Erythroblast (primary cell): Measurements from ENCODE around the gene AUTS2.

Experiments used
- GATA1 ChIP-seq: IDR thresholded peaks from 2 replicates; pipeline ENCODE4 v1.6.1; 2011; ENCODE audit warnings: low read depth, mild to moderate bottlenecking, control low read depth, low read length, moderate library complexity
- POLR2A ChIP-seq: IDR thresholded peaks from 2 replicates; pipeline ENCODE4 v1.6.1; 2011; ENCODE audit warnings: mild to moderate bottlenecking, low read length

GRCh38 chr7:70634610-70635068, 1036.4 kb downstream of the AUTS2 start:
- no peak for TF ChIP-seq POLR2A
- no peak for TF ChIP-seq GATA1
